ENCODE measurements around the gene IKZF3. TPM values are rescaled to one million over a fixed set of nuclear protein-coding genes. Genes with fewer than 3 reads are reported as not detected.
"Not testable (repeated sequence)": the region's sequence is repeated elsewhere in the genome, so short reads cannot be mapped to it uniquely, and the experiment has no call there.

The IKZF3 gene
- total RNA-seq, 1 experiment from 2014 or later: 0.81 TPM

GRCh38 chr17:39903158-39903884 lies 39.2 kb upstream of the IKZF3 start:
- CTCF ChIA-PET: no interaction called here
- DNase-seq (ENCODE audit: low spot score) (no peak), ATAC-seq (no peak)
- Mint-ChIP-seq H3K4me1 (no peaks in the 10 kb centered on the region), H3K9me3 (no peaks in the 10 kb centered on the region), H3K36me3 (0 out of 2 replicates have a peak, but pooled peaks cover 2% of the 10 kb centered on the region), H3K4me3 (no peak overlapping the region), H3K27ac (no peak overlapping the region), H3K27me3 (ENCODE audit: low read depth) (no peaks in the 10 kb centered on the region)
- TF ChIP-seq OVOL2 (CRISPR knock-in tag; IDR thresholded peaks at IDR 0.05; ENCODE audit: borderline replicate concordance): no peak
- POLR2A ChIA-PET: no interaction called here

GRCh38 chr17:39902027-39902426 lies 37.9 kb upstream of the IKZF3 start:
- POLR2A ChIA-PET: not testable (repeated sequence)

DNA sequence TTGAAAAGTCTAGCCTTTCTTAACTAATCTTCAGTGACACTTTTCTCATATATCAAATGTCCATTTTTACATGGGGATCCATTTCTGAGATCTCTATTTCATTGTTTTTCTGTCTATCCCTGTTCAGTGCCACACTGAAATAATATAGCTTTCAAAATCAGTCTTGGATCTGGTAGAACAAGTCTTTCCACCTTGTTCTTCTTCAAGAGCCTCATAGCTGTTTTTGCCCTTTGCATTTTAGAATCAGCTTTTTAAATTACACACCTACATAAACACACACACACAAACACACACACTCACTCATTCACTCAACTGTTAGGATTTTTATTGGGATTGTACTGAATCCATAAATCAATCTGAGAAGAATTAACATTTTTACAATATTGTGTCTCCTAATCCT lies 35.1 kb upstream of the IKZF3 start:
- no peaks in the 10 kb centered on the region for H3K36me3 Mint-ChIP-seq
- POLR2A ChIA-PET: no interaction called here
- CTCF ChIA-PET: interaction anchor here (0.6 kb wide), 1 partner anchor 140 kb away, joined by 4 read pairs; no protein-coding TSS in a partner anchor

More at GRCh38 chr17:39902027-39902426, 37.9 kb upstream of the IKZF3 start:
- H3K27me3 Mint-ChIP-seq (ENCODE audit: low read depth); H3K9me3 Mint-ChIP-seq; H3K4me3 Mint-ChIP-seq; H3K36me3 Mint-ChIP-seq; CTCF ChIA-PET; ATAC-seq; H3K4me1 Mint-ChIP-seq; DNase-seq (ENCODE audit: low spot score): not testable (repeated sequence)
- H3K27ac Mint-ChIP-seq: peak overlapping the region; percentile 41; the same call in 1 of the 2 replicates

GRCh38 chr17:39898088-39898487 lies 34.0 kb upstream of the IKZF3 start:
- H3K4me1 Mint-ChIP-seq: no peaks in the 10 kb centered on the region
- POLR2A ChIA-PET: no interaction called here
- H3K9me3 Mint-ChIP-seq: no peaks in the 10 kb centered on the region
- TF ChIP-seq TEAD4 (CRISPR knock-in tag; IDR thresholded peaks at IDR 0.05) (no peak), SP1 (CRISPR knock-in tag; conservative IDR thresholded peaks at IDR 0.05) (no peak), ESRRA (CRISPR knock-in tag; IDR thresholded peaks at IDR 0.05; ENCODE audit: borderline replicate concordance) (no peak)
- no peaks in the 10 kb centered on the region for H3K36me3 Mint-ChIP-seq
- no peak for DNase-seq (ENCODE audit: low spot score)
- H3K4me3 Mint-ChIP-seq: no peak overlapping the region
- ATAC-seq: no peak
- CTCF ChIA-PET: interaction anchor here (0.9 kb wide), 1 partner anchor 82 kb away, joined by 3 read pairs; the partner anchor contains the start of gene PSMD3
- peaks cover under 1% of the 10 kb centered on the region for H3K27me3 Mint-ChIP-seq (ENCODE audit: low read depth)
- H3K27ac Mint-ChIP-seq: no peak overlapping the region

More for the DNA sequence above, 35.1 kb upstream of the IKZF3 start:
- ATAC-seq (no peak), DNase-seq (ENCODE audit: low spot score) (no peak)
- H3K4me3 Mint-ChIP-seq: no peak overlapping the region
- H3K27ac Mint-ChIP-seq: no peak overlapping the region
- H3K27me3 Mint-ChIP-seq (ENCODE audit: low read depth): no peaks in the 10 kb centered on the region; the same call in 1 of the 2 replicates
- H3K9me3 Mint-ChIP-seq: no peaks in the 10 kb centered on the region
- no peak for TF ChIP-seq CBFB (CRISPR knock-in tag; IDR thresholded peaks at IDR 0.05; ENCODE audit: low read depth)
- no peak for TF ChIP-seq MYBL2 (CRISPR knock-in tag; IDR thresholded peaks at IDR 0.05)
- no peak for TF ChIP-seq E2F4 (CRISPR knock-in tag; IDR thresholded peaks at IDR 0.05; ENCODE audit: borderline replicate concordance, low read depth)
- TF ChIP-seq ZMAT4 (CRISPR knock-in tag; IDR thresholded peaks at IDR 0.05): no peak
- no peak for TF ChIP-seq ATF6 (CRISPR knock-in tag; IDR thresholded peaks at IDR 0.05)
- TF ChIP-seq PRRX2 (CRISPR knock-in tag; IDR thresholded peaks at IDR 0.05): no peak
- TF ChIP-seq EMX1 (CRISPR knock-in tag; IDR thresholded peaks at IDR 0.05): no peak
- no peaks in the 10 kb centered on the region for H3K4me1 Mint-ChIP-seq
